Activated CD4-positive, alpha-beta T cell treated with anti-CD3 and anti-CD28 coated beads, Interleukin-2, amount 50 U/mL, for 48 hours (primary cell): ENCODE results near the gene OR6C6.
"Not testable (repeated sequence)": the region's sequence is repeated elsewhere in the genome, so short reads cannot be mapped to it uniquely, and the experiment has no call there.

ENCODE experiments used
- DNase-seq, 2 experiments: peaks; one replicate each; pipeline ENCODE4 v3.0.0-alpha.2; 2020

The OR6C6 gene

DNA sequence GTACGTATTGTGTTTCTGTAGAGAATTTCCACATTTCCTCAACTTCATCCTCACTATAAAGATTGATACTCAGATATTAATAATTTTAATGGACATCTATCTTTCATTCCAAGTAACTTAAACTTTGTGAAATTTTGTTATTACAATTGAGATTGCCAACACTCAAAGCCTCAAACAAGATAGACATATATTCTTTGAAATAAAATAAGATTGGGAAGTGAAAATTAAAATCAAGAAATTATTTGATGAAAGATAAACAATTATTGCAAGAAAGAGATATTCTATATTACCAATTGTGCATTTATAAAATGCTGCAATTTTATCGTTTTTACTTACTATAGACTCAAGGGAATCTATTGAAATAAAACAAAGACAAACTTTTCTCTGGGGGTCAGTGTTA, at the start of gene OR6C6:
OR6C6 (minus strand) TSS at position 101 of the 400 bp plus-strand sequence. CDS start 1,337 bp downstream, outside the sequence.
- no peak for DNase-seq

DNA sequence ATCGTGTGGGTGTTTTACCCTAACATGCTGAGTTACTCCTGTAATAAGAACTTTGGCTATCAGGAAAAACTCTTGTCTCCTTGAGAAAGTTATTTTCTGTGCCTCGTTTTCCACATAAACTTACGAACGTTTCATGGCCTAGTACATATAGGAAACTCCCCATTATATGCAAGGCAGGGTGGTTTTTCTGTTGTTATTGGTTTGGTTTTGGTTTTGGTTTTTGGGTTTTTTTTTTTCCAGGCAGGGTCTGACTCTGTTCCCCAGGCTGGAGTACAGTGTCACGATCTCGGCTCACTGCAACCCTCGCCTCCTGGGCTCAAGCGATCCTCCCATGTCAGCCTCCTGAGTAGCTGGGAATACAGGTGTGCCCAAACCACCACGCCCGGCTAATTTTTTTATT, 39.6 kb upstream of the OR6C6 start:
- DNase-seq, result no peak

DNA sequence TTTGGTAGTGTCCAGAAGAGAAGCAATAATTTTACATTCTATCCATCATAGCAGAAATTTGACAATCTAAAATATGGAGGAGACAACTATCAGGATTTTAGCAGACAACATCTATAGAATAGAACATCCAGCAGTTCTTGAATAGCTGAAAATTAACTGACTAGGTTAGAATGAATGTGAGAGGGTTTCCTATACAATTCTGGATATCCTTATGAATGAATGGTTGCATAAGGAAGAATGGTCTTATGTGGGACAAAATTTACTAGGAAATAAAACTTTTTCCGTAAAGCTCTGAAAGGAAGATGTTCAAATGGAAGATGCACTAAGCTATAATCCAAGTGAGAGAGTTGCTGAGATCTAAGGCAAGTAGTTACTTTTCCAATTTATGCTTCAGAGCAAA, 34.1 kb upstream of the OR6C6 start, which contains the start of gene OR6C3:
OR6C3 (plus strand) TSS at position 301 of the 400 bp plus-strand sequence. CDS start 955 bp downstream, outside the sequence.
- DNase-seq, result no peak

DNA sequence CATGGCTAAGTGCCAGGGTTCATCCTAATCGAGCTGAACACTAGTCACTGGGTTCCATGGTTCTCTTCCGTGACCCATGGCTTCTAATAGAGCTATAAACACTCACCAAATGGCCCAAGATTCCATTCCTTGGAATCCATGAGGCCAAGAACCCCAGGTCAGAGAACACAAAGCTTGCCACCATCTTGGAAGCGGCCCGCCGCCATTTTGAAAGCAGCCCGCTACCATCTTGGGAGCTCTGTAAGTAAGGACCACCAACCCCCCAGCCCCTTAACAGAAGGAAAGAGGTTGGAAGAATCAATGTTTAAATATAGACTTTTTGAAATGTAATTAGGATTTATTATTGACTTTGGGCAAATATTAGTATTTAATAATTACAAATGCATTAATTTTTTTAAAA, 29.4 kb upstream of the OR6C6 start:
- not testable (repeated sequence) for DNase-seq

DNA sequence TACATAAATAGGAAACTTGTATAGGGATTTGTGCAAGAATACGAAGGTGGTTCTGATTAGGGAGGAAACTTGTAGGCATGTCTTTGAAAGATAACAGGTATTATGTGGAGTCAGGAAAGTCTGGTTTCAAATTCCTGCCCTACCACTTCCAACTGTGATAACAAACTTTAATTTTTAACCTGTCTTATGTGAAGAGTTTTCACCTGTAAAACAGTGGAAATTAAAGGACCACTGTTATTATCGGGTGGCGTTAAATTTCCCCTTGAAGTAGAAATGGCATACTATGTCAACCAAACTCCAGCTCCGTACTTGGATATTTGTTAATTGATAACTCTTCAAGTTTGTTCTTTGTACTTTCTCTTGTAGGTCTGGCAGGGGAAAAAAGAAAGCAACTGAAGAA, 23.8 kb upstream of the OR6C6 start:
- DNase-seq, result no peak

DNA sequence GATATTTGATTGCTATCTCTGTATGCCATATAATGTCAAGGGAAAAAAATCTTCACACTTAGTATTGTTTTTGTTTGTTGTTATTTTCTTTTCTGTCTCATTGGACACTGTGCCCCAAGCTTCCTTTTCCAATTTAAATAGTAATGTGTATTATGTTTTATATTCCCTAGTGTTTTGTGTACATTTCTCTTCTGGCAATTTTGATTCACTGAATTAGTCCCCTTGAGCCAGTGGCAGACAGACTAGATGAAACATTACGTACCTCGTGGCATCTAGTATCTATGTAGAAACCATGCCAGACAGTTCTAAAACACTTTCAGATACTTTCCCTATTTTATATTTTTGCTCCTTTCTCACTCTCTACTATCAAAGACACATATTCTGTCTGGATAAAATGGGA, 17.7 kb upstream of the OR6C6 start, which contains the start of gene OR6C1:
OR6C1 (plus strand) TSS at position 301 of the 400 bp plus-strand sequence. CDS start 6,257 bp downstream, outside the sequence.
- DNase-seq, result no peak

DNA sequence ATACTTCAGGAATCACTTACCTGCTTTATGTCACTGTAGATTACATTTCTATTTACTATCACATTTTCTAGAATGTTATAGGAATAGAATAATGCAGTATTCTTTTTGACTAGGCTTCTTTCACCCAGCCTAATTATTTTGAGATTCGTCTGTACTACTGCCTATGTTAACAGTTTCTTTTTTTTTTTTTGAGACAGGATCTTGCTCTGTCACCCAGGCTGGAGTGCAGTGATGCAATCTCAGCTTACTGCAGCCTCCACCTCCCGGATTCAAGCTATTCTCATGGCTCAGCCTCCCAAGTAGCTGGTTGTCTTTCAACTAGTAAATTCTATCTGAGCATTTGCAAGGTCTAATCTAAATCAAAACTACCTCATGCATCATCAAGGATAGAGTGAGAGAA, 6.4 kb downstream of the OR6C6 start:
- DNase-seq, result no peak

DNA sequence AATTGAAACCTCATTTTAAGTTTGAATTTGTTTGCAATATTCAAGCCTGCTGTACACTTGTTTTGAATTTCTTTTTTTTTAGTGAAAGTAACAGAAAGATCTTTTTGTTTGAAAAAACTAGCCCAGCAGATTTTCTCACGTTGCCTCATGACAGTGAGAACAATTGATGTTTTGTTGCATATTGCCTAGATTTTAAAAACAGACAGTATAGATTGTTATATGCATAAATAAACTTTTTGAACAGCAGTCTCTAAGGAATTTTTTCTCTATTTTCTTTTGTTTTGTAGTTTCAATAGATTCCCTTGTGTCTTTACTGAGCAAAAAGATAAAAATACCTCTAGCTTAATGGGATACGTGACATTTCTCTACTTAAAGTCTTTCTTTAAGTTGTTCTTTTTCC, 15.4 kb downstream of the OR6C6 start:
- no peak for DNase-seq

DNA sequence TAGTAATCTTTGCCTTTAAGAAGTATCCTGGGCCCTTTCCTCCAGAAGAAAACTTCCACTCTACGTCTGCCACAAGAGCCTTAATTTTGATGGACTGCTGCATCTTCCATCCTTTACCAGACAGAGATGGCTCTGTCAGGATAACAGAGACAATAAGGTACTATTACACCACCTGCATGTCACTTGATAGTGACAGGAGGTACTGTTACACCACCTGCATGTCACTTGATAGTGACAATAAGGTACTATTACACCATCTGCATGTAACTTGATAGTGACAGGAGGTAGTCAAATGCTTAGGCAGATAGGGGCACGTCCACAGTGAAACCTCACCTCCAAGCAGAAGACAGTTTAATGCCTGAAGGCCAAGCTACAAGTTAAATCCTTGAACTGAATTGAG, 38.1 kb downstream of the OR6C6 start:
- DNase-seq, result no peak

DNA sequence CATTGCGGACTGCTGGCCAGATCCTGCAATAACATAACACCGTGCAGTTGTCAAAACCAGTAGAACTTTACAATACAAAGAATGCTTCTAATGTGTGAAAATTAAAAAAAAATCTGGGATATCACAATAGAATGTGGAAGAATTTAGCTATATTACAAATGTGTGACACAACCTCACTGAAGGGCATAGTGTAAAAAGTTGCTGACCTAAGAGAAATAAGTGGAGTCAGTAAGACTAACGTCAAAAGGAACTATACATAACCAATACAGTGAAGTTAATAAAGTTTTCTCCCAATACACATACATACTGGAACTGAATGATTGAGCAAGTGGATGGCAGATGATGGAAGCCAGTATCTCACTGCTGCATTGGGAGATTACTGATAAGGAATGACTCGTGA, 39.5 kb downstream of the OR6C6 start:
- DNase-seq, result no peak

DNA sequence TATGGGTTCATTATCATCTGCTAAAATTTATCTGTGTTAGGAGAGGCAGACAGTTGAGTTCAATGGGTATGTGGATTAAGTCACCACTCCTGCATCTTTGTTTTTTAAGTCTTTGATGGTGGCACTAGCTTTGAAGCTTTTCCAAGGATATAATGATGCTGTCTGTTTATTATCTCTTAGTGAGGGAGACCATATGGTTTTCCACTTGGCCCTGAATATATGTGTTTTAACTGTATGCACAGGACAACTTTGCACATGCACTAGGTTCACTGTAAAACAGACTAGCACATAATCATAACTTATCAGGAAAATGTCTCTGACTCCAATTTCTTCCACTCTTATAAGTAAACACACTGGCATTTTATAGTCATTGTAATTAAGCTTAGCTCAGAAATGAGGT, 43.1 kb downstream of the OR6C6 start:
- no peak for DNase-seq

DNA sequence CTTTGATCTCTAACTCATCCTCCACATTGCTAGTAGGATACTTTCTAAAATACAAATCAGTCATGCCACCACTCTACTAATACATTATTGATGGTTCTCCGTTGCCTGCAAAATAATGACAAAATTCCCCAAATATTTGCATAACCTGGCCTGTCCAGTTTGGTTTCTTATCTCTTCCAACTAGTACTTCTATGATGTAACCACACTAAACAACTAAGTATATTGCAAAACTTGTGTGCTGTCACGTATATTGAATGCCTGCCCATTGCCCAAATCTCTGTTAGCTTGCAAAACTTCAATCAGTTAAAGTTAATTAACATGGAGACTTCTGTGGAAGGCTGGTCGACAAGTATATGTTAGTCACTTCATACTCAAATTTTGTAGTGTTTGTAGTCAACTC, 45.4 kb downstream of the OR6C6 start:
- no peak for DNase-seq

DNA sequence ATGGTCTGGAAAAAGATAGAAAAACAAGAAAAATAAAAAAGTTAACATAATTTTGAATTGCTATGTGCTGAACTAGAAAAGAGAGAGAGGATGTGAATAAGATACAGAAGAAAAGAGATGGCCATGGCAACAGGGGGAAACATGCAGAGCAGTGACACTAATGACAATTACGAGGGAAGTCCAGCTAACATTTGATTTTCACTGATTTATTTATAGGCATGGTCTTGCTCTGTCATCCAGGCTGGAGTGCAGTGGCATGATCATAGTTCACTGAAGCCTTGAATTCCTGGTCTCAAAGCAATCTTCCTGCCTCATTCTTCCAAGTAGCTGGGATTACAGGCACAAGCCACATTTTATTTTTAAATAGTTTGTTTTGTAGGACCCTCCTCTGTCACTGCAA, 50.2 kb downstream of the OR6C6 start:
- no peak for DNase-seq

DNA sequence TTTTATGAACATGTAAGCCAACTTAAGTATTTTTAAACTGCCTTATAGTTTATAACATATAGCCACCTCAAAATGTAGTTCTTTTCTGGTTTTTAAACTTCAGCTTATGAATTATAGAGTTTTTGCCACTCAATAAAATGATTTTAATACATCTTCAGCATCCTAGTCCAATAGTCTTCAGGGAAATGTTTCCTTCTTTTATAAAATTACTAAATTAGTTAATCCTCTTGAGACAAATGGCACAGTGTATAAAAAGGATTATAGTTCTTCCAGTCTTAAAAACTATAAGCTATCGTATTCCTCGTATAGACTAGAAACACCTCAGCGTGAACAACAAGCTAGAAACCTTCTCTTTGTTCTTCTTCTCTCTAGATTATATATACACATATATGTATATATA, 52.1 kb downstream of the OR6C6 start, which contains the start of gene OR6C74:
OR6C74 (plus strand) TSS at position 301 of the 400 bp plus-strand sequence. CDS start 2,679 bp downstream, outside the sequence.
- no peak for DNase-seq
